ENCODE measurements around the gene PRCD. TPM values are rescaled to one million over a fixed set of nuclear protein-coding genes. Genes with fewer than 3 reads are reported as not detected.
A peak's percentile ranks its signal among the peaks of the same experiment; 100 is the strongest.

The PRCD gene
- total and polyA plus RNA-seq, 4 experiments from 2014 or later: not detected

DNA sequence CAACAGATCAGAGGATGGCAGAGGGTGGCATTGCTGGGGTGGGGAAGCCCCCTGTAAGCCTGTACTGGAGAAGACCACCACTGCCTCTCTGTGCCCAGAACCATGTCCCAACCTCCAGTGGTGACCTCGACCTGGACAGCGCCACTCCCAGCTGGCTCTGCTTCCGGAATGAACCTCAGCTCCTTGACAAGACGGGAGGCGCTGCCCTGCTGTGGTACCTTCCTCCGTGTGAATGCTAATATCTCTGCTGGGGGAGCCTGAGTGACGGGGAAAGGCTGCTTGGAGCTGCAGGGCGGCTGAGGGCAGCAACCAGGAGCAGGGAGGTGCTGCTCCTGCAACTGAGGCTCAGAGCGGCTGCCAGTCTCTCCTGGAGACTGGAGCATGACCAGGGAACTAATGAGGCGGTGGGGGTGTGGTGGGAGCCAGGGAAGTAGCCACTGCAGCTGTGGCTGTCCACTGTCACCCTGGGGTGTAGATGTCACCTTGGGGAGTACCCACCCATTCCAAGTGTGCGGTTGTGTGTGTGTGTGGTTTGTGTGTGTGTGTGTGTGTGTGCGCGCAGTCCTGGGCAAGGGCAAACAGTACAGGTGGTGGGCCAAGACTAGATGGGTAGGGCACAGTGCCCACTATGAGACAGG lies 6.2 kb downstream of the PRCD start:
- DNase-seq: peak in 1 of 5 donors; percentile 28
- no peaks in the 10 kb centered on the region for H3K36me3 ChIP-seq (ENCODE audit: insufficient read depth, low read length)
- Mint-ChIP-seq H3K9me3 (no peaks in the 10 kb centered on the region), H3K27ac (no peak overlapping the region), H3K36me3 (no peaks in the 10 kb centered on the region), H3K27me3 (peaks cover 10 to 13% of the 10 kb centered on the region in 2 donors), H3K4me1 (peaks cover 0 to 2% (median 0%) of the 10 kb centered on the region in 4 donors), H3K4me3 (no peak overlapping the region)
- no peaks in the 10 kb centered on the region for H3K27me3 ChIP-seq (ENCODE audit: insufficient read depth, low read length)
- POLR2A ChIA-PET (ENCODE audit: partially characterized antibody): interaction anchor here (0.7 to 2.6 kb wide), 5 partner anchors 11 to 29 kb away, joined by 3 to 18 read pairs (median 6); no protein-coding TSS in a partner anchor
- intact Hi-C loops (cut with micrococcal nuclease): no loop called here
- H3K4me3 ChIP-seq (ENCODE audit: low read length in 2 of 2): no peak overlapping the region
- H3K27ac ChIP-seq (ENCODE audit: low read depth, low read length): no peak overlapping the region
- H3K4me1 ChIP-seq (ENCODE audit: insufficient read depth, low read length): peaks cover 7% of the 10 kb centered on the region
- H3K9me3 ChIP-seq (ENCODE audit: control insufficient read depth in 1 of 2, low read length in 2 of 2): no peaks in the 10 kb centered on the region
- CTCF ChIA-PET (ENCODE audit: partially characterized antibody): interaction anchor here (0.8 to 3.5 kb wide), 24 partner anchors 10 to 168 kb away, joined by 3 to 80 read pairs (median 5); partner anchors contain the start of genes AANAT and ST6GALNAC2

DNA sequence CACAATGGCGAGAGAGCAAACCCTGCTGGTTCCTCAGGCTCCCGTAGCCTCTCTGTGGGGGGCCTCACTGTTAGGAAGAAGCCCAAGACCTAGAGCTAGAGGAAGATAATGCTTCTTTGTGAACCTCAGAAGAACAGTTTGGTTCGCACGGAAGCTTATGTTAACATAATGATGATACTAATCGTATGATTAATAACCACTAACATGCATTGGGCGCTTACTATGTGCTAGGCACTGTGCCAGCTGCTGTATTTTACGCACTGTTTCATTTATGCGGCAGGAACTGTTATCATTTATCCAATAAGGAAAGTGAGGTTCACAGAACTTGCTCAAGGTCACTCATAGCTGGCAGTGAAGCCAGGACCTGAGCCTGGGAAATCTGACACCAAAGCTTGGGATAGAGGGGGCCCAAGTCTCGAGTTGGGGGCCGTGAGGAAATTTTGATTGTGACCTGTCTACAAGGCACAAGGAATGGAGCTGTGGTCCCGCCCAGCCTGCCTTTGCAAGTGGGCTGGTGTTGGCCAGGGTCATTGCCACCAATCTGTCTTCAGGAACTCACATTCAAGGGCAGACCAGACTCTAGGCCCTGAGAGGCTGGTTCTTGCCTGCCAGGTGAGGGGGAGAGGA lies 6.8 kb downstream of the PRCD start:
- no peaks in the 10 kb centered on the region for H3K9me3 ChIP-seq (ENCODE audit: control insufficient read depth in 1 of 2, low read length in 2 of 2)
- intact Hi-C loops (cut with micrococcal nuclease): loop anchor here (1.0 kb wide), 3 partner anchors 23 to 138 kb away; no protein-coding TSS in a partner anchor
- no peak overlapping the region for H3K4me3 ChIP-seq (ENCODE audit: low read length in 2 of 2)
- no peaks in the 10 kb centered on the region for H3K27me3 ChIP-seq (ENCODE audit: insufficient read depth, low read length)
- H3K4me1 ChIP-seq (ENCODE audit: insufficient read depth, low read length): peaks cover 7% of the 10 kb centered on the region
- H3K9me3 Mint-ChIP-seq: no peaks in the 10 kb centered on the region
- ChIA-PET CTCF (ENCODE audit: partially characterized antibody) (interaction anchor here (0.8 to 3.5 kb wide), 21 partner anchors 10 to 168 kb away, joined by 3 to 80 read pairs (median 5); partner anchors contain the start of genes AANAT and ST6GALNAC2), POLR2A (ENCODE audit: partially characterized antibody) (interaction anchor here (0.5 to 2.6 kb wide), 6 partner anchors 11 to 76 kb away, joined by 3 to 18 read pairs (median 5); no protein-coding TSS in a partner anchor)
- H3K27ac Mint-ChIP-seq: peak overlapping the region in 4 of 7 donors; percentile 4 to 38 (median 15)
- no peaks in the 10 kb centered on the region for H3K36me3 Mint-ChIP-seq
- no peak overlapping the region for H3K27ac ChIP-seq (ENCODE audit: low read depth, low read length)
- H3K27me3 Mint-ChIP-seq: peaks cover 9 to 12% of the 10 kb centered on the region in 2 donors
- DNase-seq: peak in 1 of 5 donors; percentile 7
- no peaks in the 10 kb centered on the region for H3K36me3 ChIP-seq (ENCODE audit: insufficient read depth, low read length)
- H3K4me3 Mint-ChIP-seq: no peak overlapping the region
- peaks cover 0 to 2% (median 0%) of the 10 kb centered on the region in 4 donors for H3K4me1 Mint-ChIP-seq

DNA sequence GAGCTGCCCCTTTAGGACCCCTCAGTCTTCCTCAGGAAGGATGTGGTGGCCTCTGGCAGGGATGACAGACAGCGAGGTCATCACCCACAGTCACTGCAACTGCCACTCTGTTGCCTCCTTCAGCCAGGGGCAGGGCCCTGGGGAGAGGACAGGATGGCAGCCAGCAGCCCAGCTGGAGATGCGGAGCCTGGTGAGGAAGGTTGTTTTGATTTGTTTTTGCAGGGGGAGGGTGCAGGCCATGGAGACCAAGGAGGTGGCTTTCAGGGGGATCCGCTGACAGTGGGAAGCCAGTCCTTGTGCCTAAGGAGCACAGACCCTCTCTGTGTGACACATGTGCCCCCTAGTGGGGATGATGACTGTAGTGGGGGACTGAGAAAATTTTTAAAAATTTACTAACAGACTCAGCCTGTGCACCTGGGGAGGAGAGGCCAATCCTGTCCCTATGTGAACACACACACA lies 7.4 kb downstream of the PRCD start:
- Histone ChIP-seq H3K4me3 (ENCODE audit: low read length in 2 of 2) (no peak overlapping the region), H3K9me3 (ENCODE audit: control insufficient read depth in 1 of 2, low read length in 2 of 2) (no peaks in the 10 kb centered on the region), H3K4me1 (ENCODE audit: insufficient read depth, low read length) (peaks cover 7% of the 10 kb centered on the region), H3K36me3 (ENCODE audit: insufficient read depth, low read length) (no peaks in the 10 kb centered on the region), H3K27me3 (ENCODE audit: insufficient read depth, low read length) (no peaks in the 10 kb centered on the region), H3K27ac (ENCODE audit: low read depth, low read length) (no peak overlapping the region)
- ChIA-PET CTCF (ENCODE audit: partially characterized antibody) (interaction anchor here (0.8 to 3.5 kb wide), 21 partner anchors 11 to 167 kb away, joined by 3 to 80 read pairs (median 5); partner anchors contain the start of genes AANAT and ST6GALNAC2), POLR2A (ENCODE audit: partially characterized antibody) (interaction anchor here (0.5 to 2.6 kb wide), 5 partner anchors 10 to 75 kb away, joined by 3 to 18 read pairs (median 6); no protein-coding TSS in a partner anchor)
- H3K36me3 Mint-ChIP-seq: no peaks in the 10 kb centered on the region
- peak overlapping the region in 1 of 7 donors; percentile 38 for H3K27ac Mint-ChIP-seq
- intact Hi-C loops (cut with micrococcal nuclease): loop anchor here (1.0 kb wide), 3 partner anchors 24 to 139 kb away; no protein-coding TSS in a partner anchor
- peak; percentile 37 to 62 (median 59) for DNase-seq
- peaks cover 6% of the 10 kb centered on the region in 2 donors for H3K27me3 Mint-ChIP-seq
- peaks cover 0 to 2% (median 0%) of the 10 kb centered on the region in 4 donors for H3K4me1 Mint-ChIP-seq
- H3K4me3 Mint-ChIP-seq: no peak overlapping the region
- no peaks in the 10 kb centered on the region for H3K9me3 Mint-ChIP-seq

DNA sequence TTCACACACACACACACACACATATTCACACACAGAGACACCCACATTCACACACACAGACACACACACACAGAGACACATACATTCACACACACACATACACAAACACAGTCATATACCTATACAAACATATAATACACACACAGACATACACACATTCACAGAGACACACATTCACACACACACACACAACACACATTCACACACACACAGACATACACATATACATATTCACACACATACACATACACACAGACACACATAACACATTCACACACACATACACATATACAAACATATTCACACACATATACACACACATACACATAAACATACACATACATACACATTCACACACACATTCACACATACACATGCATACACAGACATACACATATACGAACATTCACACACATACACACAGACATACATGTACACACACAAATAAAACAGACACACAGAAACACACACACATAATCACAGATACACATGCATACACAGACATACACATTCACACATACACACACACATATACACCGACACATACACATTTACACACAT lies 7.9 kb downstream of the PRCD start:
- Mint-ChIP-seq H3K27me3 (peaks cover 6% of the 10 kb centered on the region in 2 donors), H3K4me1 (peaks cover 0 to 2% (median 0%) of the 10 kb centered on the region in 4 donors), H3K4me3 (no peak overlapping the region), H3K9me3 (no peaks in the 10 kb centered on the region), H3K27ac (no peak overlapping the region), H3K36me3 (no peaks in the 10 kb centered on the region)
- no peak overlapping the region for H3K4me3 ChIP-seq (ENCODE audit: low read length in 2 of 2)
- DNase-seq: no peak
- no peaks in the 10 kb centered on the region for H3K27me3 ChIP-seq (ENCODE audit: insufficient read depth, low read length)
- no peaks in the 10 kb centered on the region for H3K9me3 ChIP-seq (ENCODE audit: control insufficient read depth in 1 of 2, low read length in 2 of 2)
- ChIA-PET POLR2A (ENCODE audit: partially characterized antibody) (interaction anchor here (1.5 to 2.6 kb wide), 3 partner anchors 10 to 31 kb away, joined by 6 to 18 read pairs (median 14); no protein-coding TSS in a partner anchor), CTCF (ENCODE audit: partially characterized antibody) (interaction anchor here (1.2 to 4.4 kb wide), 10 partner anchors 11 to 167 kb away, joined by 3 to 80 read pairs (median 10); partner anchors contain the start of genes AANAT and ST6GALNAC2)
- no peak overlapping the region for H3K27ac ChIP-seq (ENCODE audit: low read depth, low read length)
- no peaks in the 10 kb centered on the region for H3K36me3 ChIP-seq (ENCODE audit: insufficient read depth, low read length)
- peaks cover 7% of the 10 kb centered on the region for H3K4me1 ChIP-seq (ENCODE audit: insufficient read depth, low read length)
- intact Hi-C loops (cut with micrococcal nuclease): loop anchor here (1.0 kb wide), 3 partner anchors 24 to 139 kb away; no protein-coding TSS in a partner anchor

DNA sequence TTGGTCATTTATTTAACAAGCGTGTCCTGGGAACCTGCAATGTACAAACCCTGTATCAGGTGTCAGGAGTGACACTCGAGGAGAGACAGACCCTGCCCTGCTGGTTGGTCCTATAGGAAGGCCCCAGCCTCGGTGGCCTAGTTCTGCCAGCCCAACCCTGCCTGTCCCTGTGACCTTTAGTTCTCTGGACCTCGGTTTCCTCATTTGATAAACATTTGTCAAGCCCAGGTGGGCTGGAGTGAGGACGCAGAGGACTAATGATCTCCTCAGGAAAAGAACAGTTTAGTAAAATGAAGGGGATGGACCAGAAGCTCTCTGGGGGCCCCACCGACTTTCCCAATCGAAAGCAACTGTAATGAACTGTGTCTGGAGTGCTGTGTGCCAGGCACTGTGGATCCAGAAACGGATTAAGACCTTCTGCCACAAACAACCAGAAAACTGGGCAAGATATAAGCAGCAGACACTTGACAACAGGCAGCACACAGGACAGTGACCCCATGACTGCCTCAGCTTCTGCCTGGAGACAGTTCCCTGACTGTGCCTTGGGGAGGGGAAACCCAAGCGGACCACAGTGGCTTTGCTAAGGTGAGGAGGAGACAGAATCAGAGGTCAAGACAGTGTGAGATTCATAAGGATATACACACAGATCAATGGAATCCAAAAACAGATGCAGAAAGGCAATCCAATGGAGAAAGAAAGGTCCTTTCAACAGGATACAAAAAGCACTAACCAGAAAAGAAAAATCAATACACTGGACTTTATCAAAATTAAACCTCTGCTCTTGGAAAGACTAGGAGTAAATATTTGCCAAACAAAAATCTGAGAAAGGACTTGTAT lies 8.8 kb downstream of the PRCD start:
- Mint-ChIP-seq H3K27me3 (peaks cover 6% of the 10 kb centered on the region in 2 donors), H3K27ac (no peak overlapping the region), H3K36me3 (no peaks in the 10 kb centered on the region), H3K9me3 (no peaks in the 10 kb centered on the region), H3K4me3 (no peak overlapping the region), H3K4me1 (peaks cover 0 to 2% (median 0%) of the 10 kb centered on the region in 4 donors)
- Histone ChIP-seq H3K4me1 (ENCODE audit: insufficient read depth, low read length) (peaks cover 7% of the 10 kb centered on the region), H3K4me3 (ENCODE audit: low read length in 2 of 2) (no peak overlapping the region), H3K36me3 (ENCODE audit: insufficient read depth, low read length) (no peaks in the 10 kb centered on the region), H3K27me3 (ENCODE audit: insufficient read depth, low read length) (no peaks in the 10 kb centered on the region), H3K9me3 (ENCODE audit: control insufficient read depth in 1 of 2, low read length in 2 of 2) (no peaks in the 10 kb centered on the region), H3K27ac (ENCODE audit: low read depth, low read length) (no peak overlapping the region)
- CTCF ChIA-PET (ENCODE audit: partially characterized antibody): interaction anchor here (0.9 to 4.4 kb wide), 5 partner anchors 10 to 133 kb away, joined by 3 to 25 read pairs (median 3); no protein-coding TSS in a partner anchor
- intact Hi-C loops (cut with micrococcal nuclease): no loop called here
- DNase-seq: no peak
- POLR2A ChIA-PET (ENCODE audit: partially characterized antibody): interaction anchor here (0.8 to 1.3 kb wide), 3 partner anchors 10 to 27 kb away, joined by 3 read pairs; no protein-coding TSS in a partner anchor

DNA sequence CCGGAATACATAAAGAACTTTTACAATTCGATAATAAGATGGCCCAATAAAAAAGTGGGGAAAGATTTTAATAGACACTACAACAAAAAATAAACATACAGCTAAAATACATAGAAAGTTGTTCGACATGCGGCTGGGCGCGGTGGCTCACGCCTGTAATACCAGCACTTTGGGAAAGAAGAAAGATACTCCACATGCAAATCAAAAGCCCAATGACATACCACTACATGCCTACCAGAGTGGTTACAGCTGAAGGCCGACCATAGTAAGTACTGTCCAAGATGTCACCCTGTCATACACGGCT lies 9.3 kb downstream of the PRCD start:
- H3K27ac Mint-ChIP-seq: no peak overlapping the region
- ChIA-PET POLR2A (ENCODE audit: partially characterized antibody) (interaction anchor here (0.8 to 1.3 kb wide), 3 partner anchors 9 to 27 kb away, joined by 3 read pairs; no protein-coding TSS in a partner anchor), CTCF (ENCODE audit: partially characterized antibody) (interaction anchor here (0.9 to 4.4 kb wide), 5 partner anchors 9 to 133 kb away, joined by 3 to 25 read pairs (median 3); no protein-coding TSS in a partner anchor)
- H3K4me3 Mint-ChIP-seq: no peak overlapping the region
- DNase-seq: no peak
- H3K36me3 Mint-ChIP-seq: no peaks in the 10 kb centered on the region
- Histone ChIP-seq H3K27ac (ENCODE audit: low read depth, low read length) (no peak overlapping the region), H3K36me3 (ENCODE audit: insufficient read depth, low read length) (no peaks in the 10 kb centered on the region), H3K27me3 (ENCODE audit: insufficient read depth, low read length) (no peaks in the 10 kb centered on the region), H3K4me1 (ENCODE audit: insufficient read depth, low read length) (peaks cover 7% of the 10 kb centered on the region), H3K9me3 (ENCODE audit: control insufficient read depth in 1 of 2, low read length in 2 of 2) (no peaks in the 10 kb centered on the region), H3K4me3 (ENCODE audit: low read length in 2 of 2) (no peak overlapping the region)
- no peaks in the 10 kb centered on the region for H3K9me3 Mint-ChIP-seq
- intact Hi-C loops (cut with micrococcal nuclease): no loop called here
- H3K27me3 Mint-ChIP-seq: peaks cover under 1% of the 10 kb centered on the region in 2 donors
- H3K4me1 Mint-ChIP-seq: peaks cover 0 to 2% (median 0%) of the 10 kb centered on the region in 4 donors
